Common myeloid progenitor, CD34-positive (primary cell): ENCODE results near the gene IGFL1.
"Not testable (repeated sequence)": the region's sequence is repeated elsewhere in the genome, so short reads cannot be mapped to it uniquely, and the experiment has no call there.

Source experiments
- CTCF ChIA-PET: fragments of 350-600 bp; sonication (Branson Sonifier 250); formaldehyde crosslinking; loops from one replicate; lab custom pipeline; 2021; ENCODE audit warnings: antibody characterized with exemption; lab: Charles Lee
- POLR2A ChIA-PET: fragments of 350-600 bp; sonication (Branson Sonifier 250); formaldehyde crosslinking; loops from one replicate; lab custom pipeline; 2021; ENCODE audit warnings: antibody characterized with exemption; lab: Charles Lee
- DNase-seq, 3 donors: peaks; one replicate each; pipeline versions ENCODE4 v3.0.0 to v3.0.0-alpha.2; 2013
- H3K27ac ChIP-seq, 2 experiments: 1 replicate in 1 of 2; 2 replicates in 1 of 2; pipeline ENCODE4 v1.7.0; 2013; ENCODE audit warnings: inconsistent platforms in 2 of 2, low read length in 2 of 2, mild to moderate bottlenecking in 2 of 2, low read depth in 1 of 2, moderate library complexity in 1 of 2; ENCODE audit not compliant: severe bottlenecking in 2 of 2, insufficient read depth in 1 of 2, poor library complexity in 1 of 2
- H3K27me3 ChIP-seq, 5 experiments: replicated peaks in 2 of 5; 1 replicate in 3 of 5; 2 replicates in 2 of 5; pipeline versions ENCODE4 v1.6.1 to v1.7.0; 2013; ENCODE audit warnings: low read length in 4 of 5, mild to moderate bottlenecking in 2 of 5, moderate library complexity in 2 of 5, inconsistent platforms in 1 of 5; ENCODE audit not compliant: insufficient read depth in 5 of 5, control insufficient read depth in 4 of 5
- H3K36me3 ChIP-seq, 4 experiments: 1 replicate in 2 of 4; 2 replicates in 2 of 4; pipeline versions ENCODE4 v1.6.1 to v1.7.0; 2013; ENCODE audit warnings: low read length in 3 of 4, control low read depth in 1 of 4, mild to moderate bottlenecking in 1 of 4; ENCODE audit not compliant: control insufficient read depth in 4 of 4, insufficient read depth in 4 of 4
- H3K4me1 ChIP-seq, 4 experiments: 1 replicate in 3 of 4; 2 replicates in 1 of 4; pipeline versions ENCODE4 v1.6.1 to v1.7.1; 2013; ENCODE audit warnings: low read length in 3 of 4, mild to moderate bottlenecking in 3 of 4, control low read depth in 1 of 4, inconsistent platforms in 1 of 4, moderate library complexity in 1 of 4; ENCODE audit not compliant: control insufficient read depth in 4 of 4, insufficient read depth in 4 of 4; ENCODE audit errors: control extremely low read depth in 1 of 4
- H3K4me3 ChIP-seq, 7 experiments: 1 replicate in 4 of 7; 2 replicates in 3 of 7; pipeline versions ENCODE4 v1.5.1 to v1.7.0; 2013; ENCODE audit warnings: mild to moderate bottlenecking in 7 of 7, low read length in 6 of 7, moderate library complexity in 6 of 7, inconsistent platforms in 2 of 7, low read depth in 2 of 7, control low read depth in 1 of 7; ENCODE audit not compliant: insufficient read depth in 4 of 7, control insufficient read depth in 1 of 7; ENCODE audit errors: extremely low read depth in 1 of 7
- H3K9me3 ChIP-seq, 5 experiments: 1 replicate in 4 of 5; 2 replicates in 1 of 5; pipeline versions ENCODE4 v1.6.1 to v1.7.1; 2013; ENCODE audit warnings: low read length in 4 of 5, mild to moderate bottlenecking in 2 of 5, inconsistent platforms in 1 of 5, low read depth in 1 of 5, moderate library complexity in 1 of 5; ENCODE audit not compliant: control insufficient read depth in 4 of 5, insufficient read depth in 2 of 5; ENCODE audit errors: control extremely low read depth in 1 of 5
- WGBS: methylation state at CpG from one replicate; pipeline ENCODE4 v1.1.5; 2013; ENCODE audit not compliant: insufficient coverage; 5-methylcytosine and 5-hydroxymethylcytosine counted together

IGFL1 gene

GRCh38 chr19:46273931-46274330 is 44.4 kb downstream of the IGFL1 start:
- CTCF ChIA-PET, H3K4me1 ChIP-seq, H3K27ac ChIP-seq, H3K9me3 ChIP-seq, H3K4me3 ChIP-seq, DNase-seq, POLR2A ChIA-PET, H3K36me3 ChIP-seq: not testable (repeated sequence)
- H3K27me3 ChIP-seq = peaks cover 3 to 40% (median 17%) of the 10 kb centered on the region in 5 experiments
- 92% methylated on average over 6 of the region's 6 CpGs for WGBS

- Histone ChIP-seq H3K27ac (no peak overlapping the region), H3K4me1 (peaks cover 0 to 6% (median 2%) of the 10 kb centered on the region in 4 experiments), H3K9me3 (no peaks in the 10 kb centered on the region), H3K36me3 (no peaks in the 10 kb centered on the region), H3K27me3 (peaks cover 0 to 4% (median 0%) of the 10 kb centered on the region in 5 experiments), H3K4me3 (no peak overlapping the region)
- ChIA-PET POLR2A (no interaction called here), CTCF (interaction anchor here (4.1 kb wide), 1 partner anchor 18 kb away, joined by 21 read pairs; the partner anchor contains the start of gene HIF3A)
- WGBS = 97% methylated on average over 7 of the region's 7 CpGs
- DNase-seq = no peak
Observed at GRCh38 chr19:46279177-46279576, 49.6 kb downstream of the IGFL1 start.
